HFF-Myc (cell line): ENCODE measurements around the gene THYN1.

Experiments used
- DNase-seq: peaks from one replicate; pipeline ENCODE4 v3.0.0-alpha.2; 2011; ENCODE audit warnings: low read depth; ENCODE audit errors: extremely low read depth
- H3K4me3 ChIP-seq: replicated peaks from 2 replicates; pipeline ENCODE4 v1.5.1; 2011; ENCODE audit warnings: low read depth, mild to moderate bottlenecking, control low read depth, low read length
- TF ChIP-seq, protein P1 (sequence below): IDR thresholded peaks from 2 replicates; pipeline ENCODE4 v1.5.1; 2012; ENCODE audit warnings: mild to moderate bottlenecking, low read depth, low read length, control low read depth; ENCODE audit errors: missing control alignments

Gene THYN1

DNA sequence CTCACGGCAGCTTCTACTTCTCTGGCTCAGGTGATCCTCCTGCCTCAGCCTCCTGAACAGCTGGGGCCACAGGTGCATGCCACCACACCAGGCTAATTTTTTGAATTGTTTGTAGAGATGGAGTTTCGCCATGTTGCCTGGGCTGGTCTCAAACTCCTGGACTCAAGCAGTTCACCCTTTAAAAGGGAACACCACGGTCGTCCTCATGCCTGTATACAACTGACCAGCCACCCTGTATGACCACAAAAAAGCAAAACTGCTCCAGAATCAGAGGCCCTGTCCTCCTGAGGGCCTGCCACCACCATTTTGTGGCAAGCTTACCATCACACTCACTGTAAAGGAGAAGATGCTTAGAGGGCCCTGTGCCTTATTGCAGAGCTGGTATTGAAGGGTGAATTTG, 25.2 kb upstream of the THYN1 start:
- no peak for DNase-seq
- H3K4me3 ChIP-seq, result no peak overlapping the region
- TF ChIP-seq, protein P1, sequence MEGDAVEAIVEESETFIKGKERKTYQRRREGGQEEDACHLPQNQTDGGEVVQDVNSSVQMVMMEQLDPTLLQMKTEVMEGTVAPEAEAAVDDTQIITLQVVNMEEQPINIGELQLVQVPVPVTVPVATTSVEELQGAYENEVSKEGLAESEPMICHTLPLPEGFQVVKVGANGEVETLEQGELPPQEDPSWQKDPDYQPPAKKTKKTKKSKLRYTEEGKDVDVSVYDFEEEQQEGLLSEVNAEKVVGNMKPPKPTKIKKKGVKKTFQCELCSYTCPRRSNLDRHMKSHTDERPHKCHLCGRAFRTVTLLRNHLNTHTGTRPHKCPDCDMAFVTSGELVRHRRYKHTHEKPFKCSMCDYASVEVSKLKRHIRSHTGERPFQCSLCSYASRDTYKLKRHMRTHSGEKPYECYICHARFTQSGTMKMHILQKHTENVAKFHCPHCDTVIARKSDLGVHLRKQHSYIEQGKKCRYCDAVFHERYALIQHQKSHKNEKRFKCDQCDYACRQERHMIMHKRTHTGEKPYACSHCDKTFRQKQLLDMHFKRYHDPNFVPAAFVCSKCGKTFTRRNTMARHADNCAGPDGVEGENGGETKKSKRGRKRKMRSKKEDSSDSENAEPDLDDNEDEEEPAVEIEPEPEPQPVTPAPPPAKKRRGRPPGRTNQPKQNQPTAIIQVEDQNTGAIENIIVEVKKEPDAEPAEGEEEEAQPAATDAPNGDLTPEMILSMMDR, result no peak

GRCh38 chr11:134277183-134278001, 24.2 kb upstream of the THYN1 start:
- TF ChIP-seq, protein P1, result no peak
- DNase-seq, result no peak
- no peak overlapping the region for H3K4me3 ChIP-seq

- TF ChIP-seq, protein P1, result no peak
- H3K4me3 ChIP-seq, result no peak overlapping the region
- DNase-seq, result no peak
Measured at GRCh38 chr11:134276396-134277182, 23.4 kb upstream of the THYN1 start.

DNA sequence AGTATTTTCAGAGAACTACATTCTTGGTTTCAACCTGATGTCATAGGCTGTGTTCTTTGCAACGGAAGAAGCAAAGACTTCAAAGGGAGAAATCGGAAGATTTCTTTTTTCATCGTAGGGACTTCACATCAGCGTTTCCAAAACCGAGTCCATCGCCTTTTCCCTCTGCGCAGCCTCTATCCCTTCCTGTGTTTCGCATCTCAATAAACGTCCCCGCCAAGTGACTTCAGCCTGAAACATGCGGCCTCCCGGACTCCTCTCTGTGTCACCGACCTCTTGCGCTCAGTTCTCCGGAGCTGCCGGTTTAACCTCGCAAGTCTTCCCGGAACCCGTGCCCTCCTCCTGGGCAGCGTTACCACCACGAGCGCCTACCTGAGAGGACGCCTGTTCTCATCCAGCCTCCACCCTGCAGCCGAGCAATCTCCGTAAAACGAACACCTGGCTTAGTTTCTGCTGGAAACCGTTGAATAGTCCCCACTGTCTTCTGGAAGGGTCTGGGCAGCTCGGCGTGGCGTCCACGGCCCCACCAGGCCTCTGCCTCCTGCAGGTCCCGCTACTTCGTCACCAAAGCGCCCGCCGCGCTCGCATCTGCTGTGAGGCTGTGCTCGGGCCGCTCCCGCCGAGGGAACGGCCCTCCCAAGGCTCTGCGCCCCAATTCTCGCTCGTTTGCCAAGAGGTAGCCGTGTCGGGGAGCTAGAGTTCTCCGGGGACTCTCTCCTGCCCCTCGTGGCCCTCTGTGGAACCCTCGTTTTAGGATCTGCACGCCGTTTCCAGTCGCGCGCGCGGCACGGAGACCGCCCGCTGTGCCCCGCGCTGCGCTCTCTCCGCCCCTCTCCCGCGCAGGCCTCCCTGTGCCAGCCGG, 22.6 kb upstream of the THYN1 start, which contains the start of gene GLB1L3:
Gene GLB1L3, plus strand, starts transcription at position 846 of the 862 bp plus-strand sequence. CDS start 362 bp downstream, outside the sequence.
- DNase-seq, result no peak
- H3K4me3 ChIP-seq, result no peak within 1 kb of the TSS
- TF ChIP-seq, protein P1, result peak; percentile 25

DNA sequence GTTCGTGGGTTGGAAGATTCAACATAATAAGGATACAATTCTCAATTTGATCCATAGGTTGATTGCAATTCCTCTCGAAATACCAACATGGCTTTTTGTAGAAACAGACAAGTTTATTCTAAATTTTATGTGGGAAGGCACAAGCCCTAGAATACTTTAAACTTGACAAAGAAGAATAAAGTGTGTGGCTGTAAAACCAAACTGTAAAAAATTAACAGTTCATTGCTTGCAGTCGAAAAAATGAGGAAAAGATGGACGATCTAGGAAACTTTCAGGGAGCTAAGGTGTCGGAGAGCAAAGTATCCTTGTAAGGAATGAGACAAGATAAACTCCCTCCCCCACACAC, 22.0 kb upstream of the THYN1 start:
- TF ChIP-seq, protein P1, result no peak
- DNase-seq, result no peak
- no peak overlapping the region for H3K4me3 ChIP-seq

- TF ChIP-seq, protein P1, result no peak
- H3K4me3 ChIP-seq, result no peak overlapping the region
- no peak for DNase-seq
Measured at GRCh38 chr11:134273317-134273712, 20.2 kb upstream of the THYN1 start.
